H4 (cell line): ENCODE data around the gene AEBP1. TPM values are rescaled to one million over a fixed set of nuclear protein-coding genes. Genes with fewer than 3 reads are reported as not detected.

Source experiments
- DNase-seq: peaks from one replicate; pipeline ENCODE4 v3.0.0-alpha.2; 2015; ENCODE audit warnings: low spot score
- total RNA-seq: library from RNA; depleted of rRNA; stranded (reverse); fragments of >200 nt; shearing (Covaris generic); gene quantifications from 2 replicates; pipeline ENCODE4 v1.2.3, GENCODE V29; 2014

Gene AEBP1
- total RNA-seq, 1 experiment from 2014 or later, result 0.06 TPM

DNA sequence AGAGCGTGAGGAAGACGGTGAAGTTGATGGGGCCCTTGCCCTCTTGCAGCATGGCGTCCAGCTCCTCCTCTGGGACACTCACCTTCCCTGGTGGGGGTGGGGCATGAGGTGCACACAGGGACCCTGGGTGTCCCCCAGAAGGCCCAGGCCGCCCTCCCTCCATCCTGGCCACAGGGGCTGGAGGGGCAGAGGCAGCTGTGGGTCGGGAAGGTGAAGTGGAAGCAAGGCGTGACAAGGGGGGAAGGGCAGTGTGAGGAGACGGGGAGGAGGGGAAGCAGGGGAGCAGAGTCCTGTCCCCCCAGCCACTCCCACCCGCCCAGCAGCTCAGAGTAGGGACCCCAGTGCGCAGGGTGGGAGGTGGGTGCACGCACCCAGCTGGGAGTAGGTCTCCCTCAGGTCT lies 36.2 kb downstream of the AEBP1 start:
- no peak for DNase-seq

DNA sequence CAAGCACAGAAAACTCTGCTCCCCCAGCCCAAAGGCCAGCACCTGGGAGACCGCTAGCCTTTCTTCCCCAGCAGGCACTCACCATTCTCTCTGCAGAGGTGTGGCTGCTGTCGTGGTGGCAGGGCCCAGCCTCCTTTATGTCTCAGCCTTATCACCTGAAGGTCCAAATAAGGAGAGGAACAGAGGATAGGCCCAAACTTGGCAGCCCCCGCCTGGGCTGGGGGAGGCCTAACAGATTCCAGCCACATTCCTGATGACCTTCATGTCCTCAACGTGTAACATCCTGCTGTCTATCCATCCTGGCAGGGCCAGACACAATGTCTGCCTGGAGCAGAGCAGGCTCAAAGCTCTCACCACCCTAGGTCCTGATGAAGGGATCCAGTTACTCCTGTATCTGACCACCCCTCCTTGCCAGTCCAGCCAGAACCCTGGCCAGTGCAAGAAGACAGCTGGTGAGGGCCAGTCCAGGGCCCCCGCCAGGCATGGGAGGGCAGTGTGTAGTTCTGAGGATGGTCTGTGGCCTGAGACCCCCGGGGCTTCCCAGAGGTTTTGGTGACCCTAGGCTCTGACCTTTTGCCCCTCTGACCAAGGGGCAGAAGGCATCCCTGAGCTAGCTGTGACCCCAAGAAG lies 37.2 kb downstream of the AEBP1 start, which contains the start of gene MYL7:
Gene MYL7 (minus strand): TSS at position 112 of the 630 bp plus-strand sequence. CDS start 27 bp downstream, at position 85.
- DNase-seq, result no peak

DNA sequence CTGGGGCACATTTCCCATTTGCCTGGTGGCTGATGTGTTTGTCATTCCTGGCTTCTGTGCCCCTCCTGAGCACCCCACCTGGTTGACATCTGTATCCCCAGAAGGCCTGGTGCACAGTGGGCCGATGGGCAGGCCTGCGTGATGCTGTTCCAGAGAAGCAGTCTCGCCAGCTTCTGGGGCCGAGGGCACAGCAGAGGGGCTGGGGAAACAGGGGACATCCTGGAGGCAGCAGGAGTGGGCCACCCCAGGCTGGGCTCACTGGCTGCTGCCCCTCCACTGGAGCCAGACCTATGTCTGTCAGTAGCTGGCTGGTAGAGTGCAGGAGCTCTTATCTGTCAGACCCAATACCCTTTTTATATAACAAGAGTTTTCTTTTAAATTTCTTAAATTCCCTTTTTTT lies 37.9 kb downstream of the AEBP1 start:
- DNase-seq, result no peak

DNA sequence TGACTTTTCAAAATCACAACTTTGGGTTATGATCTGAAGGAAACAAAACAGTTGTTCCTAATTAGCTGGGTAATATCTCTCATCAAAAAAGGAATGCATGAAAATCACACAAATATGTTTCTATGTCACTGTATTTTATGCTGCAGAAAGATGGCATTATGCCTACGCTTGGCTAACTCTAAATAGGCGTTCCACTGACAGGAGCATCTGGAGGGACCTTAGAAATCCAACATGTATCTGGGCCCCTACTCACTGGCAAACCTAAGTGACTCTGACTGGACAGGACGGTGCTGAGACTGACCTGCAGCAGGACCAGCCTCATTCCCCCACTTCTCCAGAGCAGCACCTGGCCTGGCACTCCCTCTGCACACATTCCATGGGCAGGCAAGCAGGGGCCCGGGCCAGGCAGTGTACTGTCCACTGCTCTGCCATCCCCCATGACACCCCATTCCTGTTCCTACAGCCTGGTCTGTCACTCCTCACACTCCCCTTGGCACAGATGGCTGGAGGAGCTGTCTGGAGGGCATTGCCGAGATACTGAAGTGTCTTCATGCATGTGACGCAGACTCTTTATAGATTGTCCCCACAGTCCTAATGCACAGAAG lies 39.6 kb downstream of the AEBP1 start:
- DNase-seq, result no peak

DNA sequence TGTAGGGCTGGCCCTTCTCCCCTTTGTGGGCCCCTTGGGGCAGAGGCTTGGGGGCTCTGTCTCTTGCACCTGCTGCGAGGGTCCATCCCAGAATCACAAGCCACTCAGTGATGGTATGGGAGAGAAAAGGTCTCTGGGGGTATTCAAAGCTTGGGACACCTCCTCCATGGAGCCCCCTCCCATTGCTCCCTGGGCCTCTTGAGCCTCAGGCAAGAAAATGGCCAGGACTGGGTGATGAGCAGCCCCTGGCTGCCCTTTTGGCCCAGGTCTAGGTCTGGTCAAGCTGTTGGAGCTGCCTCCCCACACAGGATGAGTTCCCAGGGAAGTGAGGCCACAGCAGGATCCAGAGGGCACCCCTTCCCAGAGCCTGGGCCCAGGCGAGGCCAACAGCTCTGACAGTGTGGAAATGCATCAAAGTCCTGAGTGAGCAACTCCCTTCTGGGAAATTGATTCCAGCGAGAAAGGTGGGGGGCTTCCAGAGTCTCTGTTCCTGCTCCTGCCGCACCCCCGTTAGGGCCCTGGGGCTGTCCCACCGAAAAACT lies 40.4 kb downstream of the AEBP1 start:
- no peak for DNase-seq

DNA sequence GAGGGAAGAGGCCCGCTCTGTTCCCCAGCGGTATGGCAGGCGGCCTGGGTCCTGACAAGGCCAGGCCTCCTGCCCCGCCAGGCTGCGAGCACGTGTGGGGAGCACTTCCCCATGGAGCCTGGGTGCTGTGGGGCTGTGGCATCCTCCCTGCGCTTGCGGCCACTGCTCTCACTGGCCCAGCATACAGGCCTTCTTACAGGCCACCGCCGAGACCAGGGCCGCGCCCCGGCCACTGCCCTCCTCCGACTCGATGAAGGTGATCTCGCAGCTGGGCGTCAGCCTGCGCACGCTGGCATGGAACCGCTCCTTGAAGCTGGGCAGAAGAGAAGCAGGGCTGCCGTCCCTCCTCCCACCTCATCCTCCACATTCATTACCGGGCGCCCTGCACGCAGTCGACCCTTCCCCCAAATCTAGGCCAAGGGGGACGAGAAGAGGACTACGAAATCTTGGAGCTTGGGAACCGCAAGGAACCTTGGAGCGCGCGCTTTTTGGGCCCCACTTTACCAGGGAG lies 40.9 kb downstream of the AEBP1 start:
- DNase-seq, result no peak

DNA sequence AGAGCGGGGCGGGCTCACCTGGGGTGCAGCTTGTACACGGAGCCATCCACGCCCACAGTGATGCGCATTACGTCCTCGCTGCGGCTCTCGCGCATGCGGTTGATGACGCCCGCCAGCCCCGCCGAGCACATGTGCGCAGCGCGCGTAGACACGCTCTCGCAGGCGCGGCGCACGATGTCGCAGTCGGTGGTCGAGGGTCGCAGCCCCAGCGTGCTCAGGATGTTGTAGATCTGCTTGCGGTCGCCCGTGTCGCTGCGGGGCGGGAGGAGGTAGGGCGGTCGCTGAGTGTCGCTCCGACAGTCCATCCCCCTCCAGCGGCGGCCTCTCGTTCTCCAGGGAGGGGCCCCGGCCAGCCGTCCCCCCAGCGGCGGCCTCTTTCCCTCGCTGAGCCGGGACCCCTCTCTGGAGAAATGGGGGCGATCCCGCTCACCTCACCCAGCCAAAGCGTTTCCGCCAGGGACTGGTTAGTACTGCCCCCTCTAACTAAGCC lies 41.4 kb downstream of the AEBP1 start:
- DNase-seq, result no peak

DNA sequence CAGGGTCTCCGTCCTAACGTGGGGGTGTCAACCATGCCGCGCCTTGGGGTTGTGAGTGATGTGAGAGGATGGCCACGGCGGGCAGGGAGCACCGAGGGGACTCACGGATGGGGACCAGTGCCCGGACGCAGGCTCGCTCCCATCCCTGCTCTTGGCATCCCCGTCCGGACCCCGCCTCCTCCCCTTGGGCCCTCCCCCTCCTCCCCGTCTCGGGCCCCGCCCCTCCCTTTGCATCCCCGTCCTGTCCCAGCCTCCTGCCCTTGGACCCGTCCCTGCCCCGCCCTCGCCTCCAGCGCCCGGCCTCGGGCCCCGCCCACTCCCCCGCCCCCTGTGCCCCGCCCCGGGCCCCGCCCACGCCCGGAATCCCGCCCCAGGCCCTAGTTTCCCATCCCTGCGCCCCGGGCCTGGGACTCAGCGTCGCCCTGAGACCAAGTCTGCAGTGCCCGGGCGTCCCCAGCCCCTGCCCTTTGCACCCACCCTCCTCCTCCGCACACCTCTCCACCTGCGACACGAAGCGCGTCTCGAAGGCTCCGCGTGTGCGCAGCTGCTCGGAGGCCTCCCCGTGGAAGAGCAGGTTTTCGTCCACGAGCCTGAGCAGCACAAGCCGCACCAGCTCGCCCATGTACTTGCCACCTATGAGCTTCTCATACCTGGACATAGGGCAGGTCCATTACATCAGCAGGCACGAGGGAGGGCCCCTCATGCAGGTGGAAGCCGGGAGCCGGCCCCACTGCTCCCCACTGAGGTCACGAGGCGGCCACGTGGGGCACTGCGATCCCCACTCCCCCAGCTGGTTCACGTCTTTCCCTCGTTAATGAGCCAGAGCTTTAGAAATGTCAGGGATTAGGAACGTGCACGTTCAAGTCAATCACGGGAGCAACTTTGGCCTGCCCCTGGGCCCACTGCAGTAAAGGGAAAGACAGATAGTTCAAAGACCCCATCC lies 42.1 kb downstream of the AEBP1 start:
- no peak for DNase-seq

DNA sequence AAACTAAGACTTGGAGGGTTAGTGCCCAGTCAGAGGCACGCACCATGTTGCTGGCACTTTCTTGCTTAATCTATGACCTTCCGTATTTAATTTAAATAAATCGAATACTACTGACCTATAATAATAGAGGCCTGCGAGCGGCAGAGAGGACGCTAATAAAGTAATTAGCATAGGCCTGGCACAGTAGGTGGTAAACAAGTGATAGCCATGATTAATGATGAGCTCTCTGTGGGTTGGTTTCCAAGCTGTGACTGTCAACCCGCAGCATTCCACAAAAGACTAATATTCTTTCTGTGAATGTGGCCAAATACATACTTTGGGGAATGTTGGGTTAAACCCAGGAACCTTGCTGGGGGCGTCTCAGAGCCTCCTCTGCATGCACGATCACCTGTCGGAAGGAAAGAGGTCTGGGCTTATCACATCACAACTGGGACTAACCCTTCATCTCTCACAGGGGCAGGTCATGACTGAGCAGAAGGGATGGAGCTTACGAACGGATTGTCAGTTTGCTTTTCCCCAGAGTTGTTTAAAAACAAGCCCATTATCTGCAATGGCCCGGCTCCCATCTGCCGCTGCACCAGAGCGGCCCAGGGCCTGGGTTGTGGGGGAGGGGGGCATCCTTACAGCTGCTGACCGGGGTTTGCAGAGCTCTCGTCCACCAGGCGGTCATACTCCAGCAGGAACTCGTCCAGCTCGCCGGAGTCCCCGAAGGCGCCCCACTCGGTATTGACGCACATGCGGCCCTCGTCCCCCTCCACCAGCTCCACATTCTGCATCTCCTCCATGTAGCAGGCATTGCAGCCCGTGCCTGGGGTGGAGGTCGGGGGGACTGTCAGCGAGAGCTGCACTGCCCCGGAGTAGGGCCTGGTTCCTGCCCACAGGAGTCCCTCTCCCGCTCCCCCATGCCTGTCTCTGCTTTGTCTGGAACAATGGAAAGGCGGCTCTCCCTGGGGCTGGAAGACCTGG lies 43.2 kb downstream of the AEBP1 start:
- no peak for DNase-seq

DNA sequence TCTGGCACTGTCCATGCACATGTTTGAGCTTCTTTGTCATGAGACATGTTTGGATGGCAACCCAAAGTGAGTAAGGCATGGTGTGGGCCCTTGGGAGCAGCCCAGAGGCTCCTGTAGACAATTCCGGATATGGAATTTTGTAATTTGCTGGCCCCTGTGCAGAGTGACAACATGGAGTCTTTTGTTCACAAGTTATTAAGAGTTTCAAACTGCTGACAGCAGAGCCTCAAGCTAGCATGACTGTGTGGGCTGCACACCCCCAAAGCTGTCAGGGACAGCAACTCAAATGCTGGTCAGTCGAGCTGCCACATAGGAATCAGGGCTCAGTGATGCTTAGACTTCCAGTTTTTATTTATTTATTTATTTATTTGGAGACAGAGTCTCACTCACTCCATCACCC lies 44.0 kb downstream of the AEBP1 start:
- no peak for DNase-seq

DNA sequence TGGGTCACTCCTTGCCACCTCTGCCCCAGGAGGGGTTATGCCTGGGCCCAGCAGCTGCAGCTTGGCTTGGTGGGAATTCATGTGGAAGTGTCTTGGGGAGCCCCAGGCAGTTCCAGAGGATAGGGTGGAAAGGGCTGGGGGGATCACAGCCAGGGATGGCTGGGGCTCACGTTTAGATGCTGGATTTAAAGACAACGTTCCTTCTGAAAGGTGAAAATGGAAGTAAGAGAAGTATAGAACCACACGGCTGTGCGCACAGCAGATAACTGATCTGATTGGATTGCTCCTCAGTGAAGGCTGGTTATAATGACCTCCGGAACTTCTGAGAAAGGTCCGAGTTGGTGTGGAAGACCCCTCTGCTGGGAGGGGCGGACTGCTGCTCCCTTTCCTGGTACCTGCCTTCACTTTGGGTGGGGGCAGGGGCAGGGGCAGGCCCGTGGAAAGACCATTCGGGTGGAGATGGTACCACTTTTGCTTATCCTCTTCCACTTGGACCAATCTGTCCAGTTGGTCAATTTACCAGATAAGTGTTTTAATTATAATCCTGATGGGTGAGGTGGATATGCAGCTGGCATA lies 44.9 kb downstream of the AEBP1 start:
- DNase-seq, result no peak

DNA sequence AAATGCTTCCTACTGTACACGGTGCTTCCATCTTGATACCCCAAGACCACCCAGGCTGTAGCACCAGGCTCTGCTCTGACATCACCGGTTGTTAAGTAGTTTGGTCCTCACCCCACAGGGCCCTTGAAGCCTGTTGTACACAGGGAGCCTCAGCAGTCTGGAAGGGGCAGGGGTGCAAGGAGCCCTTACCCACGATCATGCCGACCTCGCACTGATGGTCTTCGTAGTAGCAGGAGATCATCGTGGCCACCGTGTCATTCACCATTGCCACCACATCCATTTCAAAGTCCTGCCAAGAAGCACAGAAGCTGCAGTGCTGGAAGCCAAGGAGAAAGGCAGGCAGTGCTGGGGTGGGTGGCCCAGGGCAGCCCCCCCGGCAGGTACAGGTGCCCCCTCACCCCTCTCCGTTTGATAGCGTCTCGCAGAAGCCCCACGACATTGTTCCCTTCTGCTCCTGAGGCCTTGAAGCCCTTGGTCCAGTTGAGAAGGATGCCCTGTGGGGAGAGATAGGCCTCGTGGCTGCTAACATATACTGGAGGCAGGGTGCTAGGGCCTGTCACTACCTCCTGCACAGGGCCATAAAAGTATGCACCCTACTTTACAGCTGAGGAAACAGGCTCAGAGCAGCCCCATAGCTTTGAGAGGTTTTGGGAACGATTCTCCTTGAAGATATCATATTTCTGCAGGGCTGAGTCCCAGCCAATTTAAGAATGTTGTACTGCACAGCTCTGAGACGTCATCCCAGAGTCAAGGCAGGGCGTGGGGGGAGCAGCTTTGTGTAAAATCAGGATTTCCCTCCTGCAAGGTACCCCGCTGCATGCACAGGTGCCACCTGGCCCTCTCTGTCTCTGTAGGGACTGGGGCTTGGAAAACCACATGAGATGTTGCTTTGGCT lies 45.7 kb downstream of the AEBP1 start:
- no peak for DNase-seq

DNA sequence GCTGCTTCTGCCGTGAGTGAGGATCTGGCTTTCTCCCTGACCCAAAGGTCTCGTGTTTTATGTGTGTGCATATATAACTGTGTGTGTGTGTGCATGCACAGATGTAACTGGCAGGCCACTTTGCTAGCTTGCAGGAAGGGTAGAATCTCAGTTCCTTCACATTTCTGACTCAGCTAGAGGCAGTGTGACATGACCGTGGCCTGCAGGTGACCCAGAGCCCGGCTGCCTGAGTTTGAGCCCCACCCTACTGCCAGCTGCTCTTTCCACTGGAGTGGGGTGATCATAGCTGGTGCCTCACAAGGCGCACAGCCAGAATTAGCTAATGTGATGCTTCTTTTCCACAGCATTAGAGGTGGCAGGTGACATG lies 46.3 kb downstream of the AEBP1 start:
- no peak for DNase-seq

DNA sequence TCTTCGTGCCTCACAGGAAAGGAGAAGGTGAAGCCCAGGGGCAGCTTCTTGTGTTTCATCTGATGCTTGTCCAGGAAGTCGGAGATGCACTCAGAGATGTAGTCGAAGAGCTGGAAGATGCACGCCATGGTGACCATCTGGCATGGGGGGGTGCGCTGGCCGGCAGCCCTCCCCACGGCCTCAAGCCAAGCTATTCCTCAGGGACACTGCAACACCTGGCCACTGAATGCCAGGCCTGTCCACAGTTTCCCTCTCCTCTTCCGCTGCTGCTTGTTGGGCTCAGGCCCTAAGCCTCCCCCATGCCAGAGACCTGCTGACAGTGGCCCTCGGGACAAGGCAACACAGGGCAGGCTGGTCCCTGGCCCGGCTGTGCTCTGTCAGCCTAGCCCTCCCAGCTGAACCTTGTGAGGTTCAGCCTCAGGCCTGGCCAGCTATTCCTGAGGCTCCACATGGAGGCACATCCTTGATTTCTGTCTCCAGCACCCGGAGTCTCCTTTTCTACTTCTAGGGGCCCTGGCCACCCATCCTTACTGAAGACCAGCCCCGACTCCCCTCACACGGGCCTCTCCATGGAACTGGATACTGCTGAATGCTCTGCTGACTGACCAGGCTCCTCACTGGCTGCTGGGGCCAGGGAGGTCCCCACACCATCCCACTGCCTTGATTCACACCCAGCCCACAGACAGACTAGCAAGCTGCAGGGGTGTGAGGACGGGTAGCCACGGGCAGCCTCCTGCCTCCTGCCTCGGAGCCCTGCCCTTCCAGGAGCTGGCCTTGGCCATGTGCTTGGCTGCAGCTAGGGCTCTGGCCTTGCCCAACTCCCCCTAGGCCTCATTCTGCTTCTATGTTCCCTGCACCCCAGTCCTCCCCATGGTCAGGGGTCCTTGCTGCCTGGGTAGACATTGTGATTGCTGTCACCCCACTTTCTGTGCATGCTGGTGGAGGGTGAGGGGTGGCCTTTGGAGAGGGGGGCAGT lies 47.1 kb downstream of the AEBP1 start:
- DNase-seq, result no peak

DNA sequence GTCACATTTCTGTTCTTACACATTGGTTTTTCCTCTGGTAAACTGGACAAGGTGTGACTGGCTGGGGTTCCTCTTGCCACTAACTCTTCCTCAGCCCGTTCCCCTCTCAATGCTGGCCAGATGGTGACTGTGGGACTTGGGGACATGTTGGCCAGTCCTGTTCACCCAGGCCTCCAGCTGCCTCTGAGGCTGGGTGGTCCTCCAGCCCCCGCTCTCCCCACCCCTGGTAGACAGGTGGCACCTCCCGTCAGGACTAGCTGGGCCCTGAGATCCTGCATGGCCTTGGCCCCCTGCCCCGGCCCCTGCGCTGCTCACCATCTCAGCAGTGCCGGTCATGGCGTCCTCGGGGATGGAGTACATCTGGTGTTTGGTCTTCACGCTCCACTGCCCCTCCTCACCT lies 47.8 kb downstream of the AEBP1 start:
- no peak for DNase-seq

DNA sequence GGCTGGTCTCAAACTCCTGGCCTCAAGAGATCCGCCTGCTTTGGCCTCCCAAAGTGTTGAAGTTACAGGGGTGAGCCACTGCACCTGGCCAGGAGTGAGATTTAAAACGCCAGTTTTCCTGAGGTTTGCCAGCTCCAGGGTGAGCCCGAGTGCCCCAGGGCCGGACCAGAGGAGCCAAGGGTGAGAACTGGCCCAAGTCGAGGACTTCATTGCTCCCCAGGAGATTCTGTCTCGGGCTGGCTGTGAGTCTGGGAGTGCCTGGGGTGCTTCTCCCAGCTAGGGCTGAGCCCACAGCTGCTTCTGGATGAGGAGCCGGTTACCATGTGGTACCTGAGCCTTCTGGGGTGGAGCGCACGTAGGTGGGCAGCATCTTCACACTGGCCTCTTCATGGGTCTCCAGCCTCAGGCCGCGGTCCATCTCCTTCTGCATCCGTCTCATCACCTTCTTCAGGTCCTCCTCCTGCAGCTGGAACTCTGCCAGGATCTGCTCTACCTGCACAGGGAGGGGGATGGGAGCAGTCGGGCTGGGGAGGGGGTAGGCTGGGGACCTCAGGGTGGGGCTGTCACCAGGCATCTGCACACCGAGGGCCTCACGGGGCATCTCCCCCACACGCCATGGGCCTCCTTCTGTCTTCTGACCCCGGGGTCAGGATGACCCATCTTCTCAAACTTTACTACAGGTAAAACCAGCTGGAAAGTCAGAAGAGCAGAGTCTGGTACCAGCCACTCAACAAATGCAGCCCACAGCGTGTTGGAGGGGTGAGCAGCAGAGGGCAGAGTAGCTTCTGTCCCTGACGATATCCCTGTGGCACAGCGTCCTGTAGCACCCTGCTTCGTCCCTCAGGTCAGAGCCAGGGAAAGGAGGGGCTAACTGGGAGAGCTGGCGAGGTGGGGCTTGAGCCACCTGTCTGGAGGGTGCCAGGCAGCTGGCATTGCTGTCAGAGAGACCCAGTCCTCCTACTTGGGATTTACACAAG lies 49.1 kb downstream of the AEBP1 start:
- DNase-seq, result no peak

DNA sequence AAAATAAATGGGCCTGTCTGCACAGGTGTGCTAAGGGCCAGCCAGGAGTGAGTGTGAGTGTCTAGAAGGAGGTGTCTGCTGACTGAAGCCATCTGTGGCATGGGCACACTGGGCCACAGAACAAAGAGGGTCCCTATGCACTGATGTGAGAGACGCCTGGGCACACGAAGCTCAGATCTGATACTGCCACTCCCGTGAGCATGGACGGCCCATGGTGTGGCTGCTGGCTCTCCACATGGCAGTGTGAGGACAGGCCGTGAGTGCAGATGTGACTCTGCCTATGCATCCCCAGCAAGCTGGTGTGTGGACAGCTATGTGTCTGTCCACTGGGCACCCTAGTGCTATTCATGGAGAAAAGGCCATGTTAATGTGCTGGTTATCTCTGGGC lies 49.8 kb downstream of the AEBP1 start:
- no peak for DNase-seq
